ENCODE data around the gene PDZD2.
A peak's percentile ranks its signal among the peaks of the same experiment; 100 is the strongest.
"Not testable (repeated sequence)": the region's sequence is repeated elsewhere in the genome, so short reads cannot be mapped to it uniquely, and the experiment has no call there.

PDZD2 gene

GRCh38 chr5:31726952-31727351 is 88.0 kb downstream of the PDZD2 start:
- H3K4me3 ChIP-seq (ENCODE audit: insufficient read depth, low read depth, low read length, poor library complexity, severe bottlenecking): no peak overlapping the region
- H3K36me3 ChIP-seq (ENCODE audit: control insufficient read depth, insufficient read depth, low read length): no peaks in the 10 kb centered on the region
- no peak overlapping the region for H3K27ac ChIP-seq (ENCODE audit: insufficient read depth, low read length, poor library complexity, severe bottlenecking)
- H3K27me3 ChIP-seq (replicated peaks; ENCODE audit: control insufficient read depth, insufficient read depth, low read length, poor library complexity, severe bottlenecking): no peaks in the 10 kb centered on the region
- no peak for DNase-seq
- H3K9me3 ChIP-seq (ENCODE audit: control insufficient read depth, low read length): no peaks in the 10 kb centered on the region
- H3K4me1 ChIP-seq (ENCODE audit: control insufficient read depth, insufficient read depth, low read length, poor library complexity, severe bottlenecking): peaks cover 1% of the 10 kb centered on the region

DNA sequence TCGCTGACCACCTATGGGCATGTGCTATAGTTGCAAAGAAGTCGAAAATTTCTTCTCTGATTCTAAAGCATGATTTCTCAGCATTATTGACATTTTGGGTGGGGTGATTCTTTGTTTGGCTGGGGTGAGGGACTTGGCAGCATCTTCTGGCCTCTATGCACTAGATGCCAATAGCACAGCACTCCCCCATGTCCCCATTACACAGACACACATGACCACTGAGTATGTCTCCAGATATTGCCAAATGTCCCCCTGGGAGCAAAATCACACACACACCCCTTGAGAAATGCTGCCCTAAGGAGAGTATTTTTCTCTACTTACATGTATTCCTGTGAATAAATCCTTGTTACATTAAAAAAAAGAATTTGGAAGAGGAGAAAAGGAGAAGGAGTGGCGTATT is 89.1 kb downstream of the PDZD2 start:
- Histone ChIP-seq H3K4me1 (ENCODE audit: control insufficient read depth, insufficient read depth, low read length, poor library complexity, severe bottlenecking) (peaks cover 6% of the 10 kb centered on the region), H3K27me3 (replicated peaks; ENCODE audit: control insufficient read depth, insufficient read depth, low read length, poor library complexity, severe bottlenecking) (no peaks in the 10 kb centered on the region), H3K4me3 (ENCODE audit: insufficient read depth, low read depth, low read length, poor library complexity, severe bottlenecking) (no peak overlapping the region), H3K36me3 (ENCODE audit: control insufficient read depth, insufficient read depth, low read length) (no peaks in the 10 kb centered on the region), H3K9me3 (ENCODE audit: control insufficient read depth, low read length) (no peaks in the 10 kb centered on the region), H3K27ac (ENCODE audit: insufficient read depth, low read length, poor library complexity, severe bottlenecking) (no peak overlapping the region)
- DNase-seq: no peak

- H3K4me1 ChIP-seq (ENCODE audit: control insufficient read depth, insufficient read depth, low read length, poor library complexity, severe bottlenecking); H3K27me3 ChIP-seq (replicated peaks; ENCODE audit: control insufficient read depth, insufficient read depth, low read length, poor library complexity, severe bottlenecking); DNase-seq; H3K36me3 ChIP-seq (ENCODE audit: control insufficient read depth, insufficient read depth, low read length); H3K27ac ChIP-seq (ENCODE audit: insufficient read depth, low read length, poor library complexity, severe bottlenecking); H3K4me3 ChIP-seq (ENCODE audit: insufficient read depth, low read depth, low read length, poor library complexity, severe bottlenecking); H3K9me3 ChIP-seq (ENCODE audit: control insufficient read depth, low read length): not testable (repeated sequence)
Observed at GRCh38 chr5:31728806-31729205, 89.9 kb downstream of the PDZD2 start.

- Histone ChIP-seq H3K9me3 (ENCODE audit: control insufficient read depth, low read length) (no peaks in the 10 kb centered on the region), H3K4me1 (ENCODE audit: control insufficient read depth, insufficient read depth, low read length, poor library complexity, severe bottlenecking) (peaks cover 6% of the 10 kb centered on the region), H3K27ac (ENCODE audit: insufficient read depth, low read length, poor library complexity, severe bottlenecking) (no peak overlapping the region), H3K36me3 (ENCODE audit: control insufficient read depth, insufficient read depth, low read length) (no peaks in the 10 kb centered on the region), H3K4me3 (ENCODE audit: insufficient read depth, low read depth, low read length, poor library complexity, severe bottlenecking) (no peak overlapping the region), H3K27me3 (replicated peaks; ENCODE audit: control insufficient read depth, insufficient read depth, low read length, poor library complexity, severe bottlenecking) (no peaks in the 10 kb centered on the region)
- DNase-seq: no peak
Observed at GRCh38 chr5:31730139-31730538, 91.2 kb downstream of the PDZD2 start.

GRCh38 chr5:31731016-31731415 is 92.1 kb downstream of the PDZD2 start:
- peak overlapping the region; percentile 26 for H3K27ac ChIP-seq (ENCODE audit: insufficient read depth, low read length, poor library complexity, severe bottlenecking)
- no peaks in the 10 kb centered on the region for H3K27me3 ChIP-seq (replicated peaks; ENCODE audit: control insufficient read depth, insufficient read depth, low read length, poor library complexity, severe bottlenecking)
- peak in 1 of 3 donors; percentile 5 for DNase-seq
- H3K9me3 ChIP-seq (ENCODE audit: control insufficient read depth, low read length): no peaks in the 10 kb centered on the region
- peaks cover 6% of the 10 kb centered on the region for H3K4me1 ChIP-seq (ENCODE audit: control insufficient read depth, insufficient read depth, low read length, poor library complexity, severe bottlenecking)
- no peaks in the 10 kb centered on the region for H3K36me3 ChIP-seq (ENCODE audit: control insufficient read depth, insufficient read depth, low read length)
- H3K4me3 ChIP-seq (ENCODE audit: insufficient read depth, low read depth, low read length, poor library complexity, severe bottlenecking): no peak overlapping the region

- H3K27ac ChIP-seq (ENCODE audit: insufficient read depth, low read length, poor library complexity, severe bottlenecking): peak overlapping the region; percentile 26
- H3K27me3 ChIP-seq (replicated peaks; ENCODE audit: control insufficient read depth, insufficient read depth, low read length, poor library complexity, severe bottlenecking): no peaks in the 10 kb centered on the region
- peaks cover 6% of the 10 kb centered on the region for H3K4me1 ChIP-seq (ENCODE audit: control insufficient read depth, insufficient read depth, low read length, poor library complexity, severe bottlenecking)
- no peak overlapping the region for H3K4me3 ChIP-seq (ENCODE audit: insufficient read depth, low read depth, low read length, poor library complexity, severe bottlenecking)
- H3K36me3 ChIP-seq (ENCODE audit: control insufficient read depth, insufficient read depth, low read length): no peaks in the 10 kb centered on the region
- no peaks in the 10 kb centered on the region for H3K9me3 ChIP-seq (ENCODE audit: control insufficient read depth, low read length)
- peak in 1 of 3 donors; percentile 0 for DNase-seq
Observed at GRCh38 chr5:31731710-31732301, 92.9 kb downstream of the PDZD2 start.

- DNase-seq; H3K4me1 ChIP-seq (ENCODE audit: control insufficient read depth, insufficient read depth, low read length, poor library complexity, severe bottlenecking); H3K9me3 ChIP-seq (ENCODE audit: control insufficient read depth, low read length); H3K36me3 ChIP-seq (ENCODE audit: control insufficient read depth, insufficient read depth, low read length); H3K4me3 ChIP-seq (ENCODE audit: insufficient read depth, low read depth, low read length, poor library complexity, severe bottlenecking); H3K27me3 ChIP-seq (replicated peaks; ENCODE audit: control insufficient read depth, insufficient read depth, low read length, poor library complexity, severe bottlenecking); H3K27ac ChIP-seq (ENCODE audit: insufficient read depth, low read length, poor library complexity, severe bottlenecking): not testable (repeated sequence)
Observed at GRCh38 chr5:31732821-31733220, 93.9 kb downstream of the PDZD2 start.

DNA sequence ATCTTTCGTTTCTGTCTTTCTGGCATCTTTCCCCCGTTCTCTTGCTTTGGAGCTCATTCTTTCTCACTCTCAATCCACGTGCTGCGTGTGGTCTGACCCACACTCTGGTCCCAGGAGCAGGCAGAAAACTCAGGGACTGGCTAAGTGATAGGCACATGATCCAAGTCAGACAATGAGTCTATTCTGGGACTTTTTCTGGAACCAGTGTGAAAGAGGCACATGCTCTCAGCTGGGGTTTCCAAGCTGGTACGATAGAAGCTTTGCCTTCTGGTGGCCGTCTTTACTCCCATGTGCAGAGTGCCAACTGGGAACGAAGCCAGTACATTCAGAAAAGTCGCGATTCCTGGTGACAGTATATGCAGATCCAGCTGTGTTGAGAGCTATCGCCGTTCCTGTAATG is 94.4 kb downstream of the PDZD2 start:
- DNase-seq: no peak
- Histone ChIP-seq H3K4me3 (ENCODE audit: insufficient read depth, low read depth, low read length, poor library complexity, severe bottlenecking) (no peak overlapping the region), H3K27ac (ENCODE audit: insufficient read depth, low read length, poor library complexity, severe bottlenecking) (no peak overlapping the region), H3K27me3 (replicated peaks; ENCODE audit: control insufficient read depth, insufficient read depth, low read length, poor library complexity, severe bottlenecking) (no peaks in the 10 kb centered on the region), H3K36me3 (ENCODE audit: control insufficient read depth, insufficient read depth, low read length) (no peaks in the 10 kb centered on the region), H3K4me1 (ENCODE audit: control insufficient read depth, insufficient read depth, low read length, poor library complexity, severe bottlenecking) (peaks cover 6% of the 10 kb centered on the region), H3K9me3 (ENCODE audit: control insufficient read depth, low read length) (no peaks in the 10 kb centered on the region)

GRCh38 chr5:31736127-31736526 is 97.2 kb downstream of the PDZD2 start:
- Histone ChIP-seq H3K9me3 (ENCODE audit: control insufficient read depth, low read length) (no peaks in the 10 kb centered on the region), H3K36me3 (ENCODE audit: control insufficient read depth, insufficient read depth, low read length) (no peaks in the 10 kb centered on the region), H3K4me1 (ENCODE audit: control insufficient read depth, insufficient read depth, low read length, poor library complexity, severe bottlenecking) (peaks cover 6% of the 10 kb centered on the region), H3K27me3 (replicated peaks; ENCODE audit: control insufficient read depth, insufficient read depth, low read length, poor library complexity, severe bottlenecking) (no peaks in the 10 kb centered on the region), H3K27ac (ENCODE audit: insufficient read depth, low read length, poor library complexity, severe bottlenecking) (no peak overlapping the region), H3K4me3 (ENCODE audit: insufficient read depth, low read depth, low read length, poor library complexity, severe bottlenecking) (no peak overlapping the region)
- DNase-seq: no peak

GRCh38 chr5:31738199-31738598 is 99.3 kb downstream of the PDZD2 start:
- no peak for DNase-seq
- no peaks in the 10 kb centered on the region for H3K4me1 ChIP-seq (ENCODE audit: control insufficient read depth, insufficient read depth, low read length, poor library complexity, severe bottlenecking)
- no peaks in the 10 kb centered on the region for H3K9me3 ChIP-seq (ENCODE audit: control insufficient read depth, low read length)
- no peak overlapping the region for H3K4me3 ChIP-seq (ENCODE audit: insufficient read depth, low read depth, low read length, poor library complexity, severe bottlenecking)
- no peak overlapping the region for H3K27ac ChIP-seq (ENCODE audit: insufficient read depth, low read length, poor library complexity, severe bottlenecking)
- H3K27me3 ChIP-seq (replicated peaks; ENCODE audit: control insufficient read depth, insufficient read depth, low read length, poor library complexity, severe bottlenecking): no peaks in the 10 kb centered on the region
- no peaks in the 10 kb centered on the region for H3K36me3 ChIP-seq (ENCODE audit: control insufficient read depth, insufficient read depth, low read length)

Data from effector memory CD4-positive, alpha-beta T cell (primary cell).